ENCODE data around the gene CNDP1. TPM values are rescaled to one million over a fixed set of nuclear protein-coding genes. Genes with fewer than 3 reads are reported as not detected.

CNDP1 gene
- total RNA-seq, 1 donor: not detected

DNA sequence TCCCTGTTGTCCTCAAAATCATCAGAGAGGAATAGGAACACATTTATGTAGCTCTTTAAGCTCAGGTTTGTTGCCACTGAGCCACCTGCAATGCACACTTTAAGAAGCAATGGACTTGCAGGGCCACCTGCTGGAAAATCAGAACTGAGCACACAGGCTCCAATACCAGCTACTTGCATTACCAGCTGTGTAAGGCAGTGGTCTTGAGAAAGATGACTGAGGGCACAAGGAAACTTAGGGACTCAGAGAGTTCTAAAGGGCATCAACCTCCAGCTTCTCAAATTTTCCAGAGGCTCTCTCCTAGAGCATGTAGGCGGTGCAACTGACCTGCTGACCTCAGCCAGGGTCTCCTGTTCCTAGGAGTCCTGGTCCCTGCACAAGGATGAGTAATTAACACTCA, 40.6 kb upstream of the CNDP1 start:
- peak; percentile 77 for DNase-seq (ENCODE audit: low read depth)

DNA sequence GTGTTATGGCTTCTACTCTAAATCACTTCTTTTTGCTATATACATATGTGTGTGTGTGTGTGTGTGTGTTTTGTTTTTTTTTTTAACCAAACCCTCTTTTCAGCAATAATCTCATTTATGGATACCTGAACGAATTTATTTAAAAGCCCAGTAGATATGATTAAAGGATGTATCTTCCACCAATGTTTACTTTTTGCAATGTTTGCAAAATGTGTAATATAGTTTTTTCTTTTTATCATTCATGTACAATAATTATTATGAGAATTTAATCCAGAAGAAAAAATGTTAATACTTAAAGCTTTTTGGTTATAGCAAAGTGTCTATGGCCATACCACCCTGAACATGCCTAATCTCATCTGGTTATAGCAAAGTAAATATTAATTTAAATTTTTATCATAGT, 39.8 kb upstream of the CNDP1 start:
- no peak for DNase-seq (ENCODE audit: low read depth)
- TF ChIP-seq CTCF (IDR thresholded peaks at IDR 0.05; ENCODE audit: insufficient read depth, low read length): no peak
- no peak overlapping the region for H3K4me3 ChIP-seq (ENCODE audit: low read depth, low read length)

More for the DNA sequence above, 40.6 kb upstream of the CNDP1 start:
- H3K4me3 ChIP-seq (ENCODE audit: low read depth, low read length): no peak overlapping the region
- peak; percentile 68 for TF ChIP-seq CTCF (IDR thresholded peaks at IDR 0.05; ENCODE audit: insufficient read depth, low read length)

DNA sequence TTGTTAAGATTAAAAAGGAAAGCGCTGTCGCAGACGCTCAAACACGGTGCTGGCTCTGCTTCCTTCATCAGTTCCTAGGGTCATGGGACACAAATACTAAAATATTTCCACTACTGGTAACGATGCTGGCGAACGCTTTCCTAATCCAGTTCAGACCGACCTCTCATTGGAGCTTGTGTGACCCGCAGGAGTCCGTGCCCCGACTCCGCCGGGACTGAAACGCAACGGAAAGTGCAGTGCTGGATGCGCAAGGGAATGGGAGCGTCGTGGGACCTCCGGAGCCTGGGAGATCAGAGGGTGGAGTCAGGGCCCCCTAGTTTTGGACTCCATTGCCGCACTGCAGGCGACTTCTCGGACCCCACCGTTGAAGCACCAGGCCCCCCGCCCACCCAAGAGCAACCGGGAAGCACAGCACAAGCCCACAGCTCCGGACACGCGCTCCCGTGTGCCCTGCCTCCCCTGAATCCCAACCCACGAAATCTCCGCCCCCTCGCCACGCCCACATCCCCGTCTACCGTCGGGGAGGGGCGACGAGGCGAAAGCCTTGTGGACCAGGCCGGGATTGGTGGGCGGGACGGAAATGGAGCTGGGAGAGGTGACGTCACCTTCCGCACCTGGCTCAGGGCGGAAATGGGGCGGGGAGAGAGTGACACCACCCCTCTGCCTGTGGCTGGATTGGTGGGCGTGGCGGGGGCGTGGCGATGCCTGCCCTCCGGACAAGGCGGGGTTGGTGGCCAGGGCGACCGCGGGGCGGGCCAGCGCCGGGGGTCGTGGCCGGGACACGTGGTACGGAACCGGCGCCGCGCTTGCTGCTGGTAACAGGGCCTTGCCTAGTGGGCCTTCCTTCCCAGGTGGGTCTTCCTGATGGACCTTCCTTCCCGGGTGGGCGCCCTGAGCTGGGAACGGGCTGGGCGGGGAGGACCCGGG, 38.5 kb upstream of the CNDP1 start, which contains the start of gene CNDP2:
Gene CNDP2, plus strand, starts transcription at position 783 of the 927 bp plus-strand sequence. CDS start 3,611 bp downstream, outside the sequence.
- TF ChIP-seq CTCF (IDR thresholded peaks at IDR 0.05; ENCODE audit: insufficient read depth, low read length): no peak
- DNase-seq (ENCODE audit: low read depth): peak; percentile 98
- H3K4me3 ChIP-seq (ENCODE audit: low read depth, low read length): peak within 1 kb of the TSS; percentile 91

GRCh38 chr18:74496508-74497323, 37.6 kb upstream of the CNDP1 start:
- DNase-seq (ENCODE audit: low read depth): peak; percentile 52

DNA sequence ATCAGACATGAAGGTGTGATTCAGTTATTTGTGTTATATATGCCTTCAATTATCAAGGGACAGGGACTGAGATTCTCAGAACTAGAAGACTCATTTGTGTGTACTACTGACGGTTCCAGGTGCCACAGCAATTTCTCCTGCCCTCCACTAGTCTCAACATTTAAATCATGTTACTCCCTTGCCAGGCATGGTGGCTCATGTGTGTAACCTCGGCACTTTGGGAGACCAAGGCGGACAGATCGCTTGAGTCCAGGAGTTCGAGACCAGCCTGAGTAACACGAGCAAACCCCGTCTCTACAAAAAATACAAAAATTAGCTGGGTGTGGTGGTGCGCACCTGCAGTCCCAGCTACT, 37.0 kb upstream of the CNDP1 start:
- no peak for DNase-seq (ENCODE audit: low read depth)
- TF ChIP-seq CTCF (IDR thresholded peaks at IDR 0.05; ENCODE audit: insufficient read depth, low read length): no peak
- peak overlapping the region; percentile 91 for H3K4me3 ChIP-seq (ENCODE audit: low read depth, low read length)

More at GRCh38 chr18:74496508-74497323, 37.6 kb upstream of the CNDP1 start:
- TF ChIP-seq CTCF (IDR thresholded peaks at IDR 0.05; ENCODE audit: insufficient read depth, low read length): peak; percentile 28
- peak overlapping the region; percentile 91 for H3K4me3 ChIP-seq (ENCODE audit: low read depth, low read length)

DNA sequence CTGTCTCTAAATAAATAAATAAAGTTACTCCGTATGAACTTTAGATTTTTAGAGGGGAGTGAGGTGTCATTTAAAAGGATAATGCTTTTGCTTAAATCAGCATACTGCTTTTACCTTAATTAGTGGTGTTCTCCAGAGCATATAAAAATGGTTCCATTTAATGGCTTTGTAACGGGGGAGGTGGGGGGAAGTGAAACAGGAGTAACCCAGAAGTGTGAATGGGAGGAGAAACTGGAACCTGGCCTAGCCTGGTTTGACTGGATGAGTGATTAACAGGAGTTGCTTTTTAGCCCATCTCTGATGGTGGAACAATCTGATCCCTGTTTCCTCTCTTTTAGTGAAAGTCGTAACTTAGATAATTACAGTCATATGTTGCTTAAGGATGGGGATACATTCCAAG, 36.5 kb upstream of the CNDP1 start:
- no peak overlapping the region for H3K4me3 ChIP-seq (ENCODE audit: low read depth, low read length)
- TF ChIP-seq CTCF (IDR thresholded peaks at IDR 0.05; ENCODE audit: insufficient read depth, low read length): no peak
- DNase-seq (ENCODE audit: low read depth): no peak

All from fibroblast of the aortic adventitia (primary cell).